ENCODE data around the gene PLEKHM2.

Gene PLEKHM2, protein sequence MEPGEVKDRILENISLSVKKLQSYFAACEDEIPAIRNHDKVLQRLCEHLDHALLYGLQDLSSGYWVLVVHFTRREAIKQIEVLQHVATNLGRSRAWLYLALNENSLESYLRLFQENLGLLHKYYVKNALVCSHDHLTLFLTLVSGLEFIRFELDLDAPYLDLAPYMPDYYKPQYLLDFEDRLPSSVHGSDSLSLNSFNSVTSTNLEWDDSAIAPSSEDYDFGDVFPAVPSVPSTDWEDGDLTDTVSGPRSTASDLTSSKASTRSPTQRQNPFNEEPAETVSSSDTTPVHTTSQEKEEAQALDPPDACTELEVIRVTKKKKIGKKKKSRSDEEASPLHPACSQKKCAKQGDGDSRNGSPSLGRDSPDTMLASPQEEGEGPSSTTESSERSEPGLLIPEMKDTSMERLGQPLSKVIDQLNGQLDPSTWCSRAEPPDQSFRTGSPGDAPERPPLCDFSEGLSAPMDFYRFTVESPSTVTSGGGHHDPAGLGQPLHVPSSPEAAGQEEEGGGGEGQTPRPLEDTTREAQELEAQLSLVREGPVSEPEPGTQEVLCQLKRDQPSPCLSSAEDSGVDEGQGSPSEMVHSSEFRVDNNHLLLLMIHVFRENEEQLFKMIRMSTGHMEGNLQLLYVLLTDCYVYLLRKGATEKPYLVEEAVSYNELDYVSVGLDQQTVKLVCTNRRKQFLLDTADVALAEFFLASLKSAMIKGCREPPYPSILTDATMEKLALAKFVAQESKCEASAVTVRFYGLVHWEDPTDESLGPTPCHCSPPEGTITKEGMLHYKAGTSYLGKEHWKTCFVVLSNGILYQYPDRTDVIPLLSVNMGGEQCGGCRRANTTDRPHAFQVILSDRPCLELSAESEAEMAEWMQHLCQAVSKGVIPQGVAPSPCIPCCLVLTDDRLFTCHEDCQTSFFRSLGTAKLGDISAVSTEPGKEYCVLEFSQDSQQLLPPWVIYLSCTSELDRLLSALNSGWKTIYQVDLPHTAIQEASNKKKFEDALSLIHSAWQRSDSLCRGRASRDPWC
- long read RNA-seq, full-length matches to known transcripts = 1 of 29 reads
- long read RNA-seq, partial matches to known transcripts = 22 of 29 reads
- long read RNA-seq, other reads (novel, unspliced or antisense) = 6 of 29 reads

DNA sequence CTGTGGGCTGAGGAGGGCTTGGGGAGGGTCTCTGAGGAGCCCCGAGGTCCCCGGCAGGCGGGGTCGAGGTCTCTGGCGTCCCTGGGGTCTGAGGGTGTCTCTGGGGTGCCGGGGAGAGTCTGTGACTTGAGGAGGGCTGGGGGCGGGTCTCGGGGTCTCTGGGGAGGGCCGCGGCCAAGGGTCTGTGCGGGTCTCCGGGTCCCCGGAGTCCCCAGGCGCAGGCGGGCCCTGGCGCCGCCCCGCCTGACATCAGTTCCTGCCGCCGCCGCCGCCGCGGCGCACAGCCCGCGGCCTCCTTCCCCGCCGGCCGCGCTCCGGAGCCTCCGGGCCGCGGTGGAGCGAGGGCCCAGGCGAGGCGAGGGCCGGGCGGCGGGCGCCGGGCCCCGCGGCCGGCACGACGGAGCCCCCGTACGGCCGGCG is at the start of gene PLEKHM2:
TSS of gene PLEKHM2 (plus strand) at position 279 of the 420 bp plus-strand sequence. CDS start 239 bp downstream, outside the sequence.
- DNase-seq (ENCODE audit: low read depth in 1 of 2, low spot score in 1 of 2) = no peak
- TF ChIP-seq SPI1 (IDR thresholded peaks at IDR 0.05; ENCODE audit: borderline replicate concordance, low read depth) (no peak), POLR2AphosphoS5 (IDR thresholded peaks at IDR 0.05; ENCODE audit: low read depth) (peak; percentile 37; the same call in 1 of the 2 replicates)
- Histone ChIP-seq H3K27me3 (ENCODE audit: insufficient read depth, poor library complexity, severe bottlenecking) (no peaks in the 10 kb centered on the region), H3K4me3 (replicated peaks; ENCODE audit: insufficient read depth, low read length) (peak within 1 kb of the TSS; percentile 65), H3K27ac (replicated peaks) (peak within 1 kb of the TSS; percentile 94)

DNA sequence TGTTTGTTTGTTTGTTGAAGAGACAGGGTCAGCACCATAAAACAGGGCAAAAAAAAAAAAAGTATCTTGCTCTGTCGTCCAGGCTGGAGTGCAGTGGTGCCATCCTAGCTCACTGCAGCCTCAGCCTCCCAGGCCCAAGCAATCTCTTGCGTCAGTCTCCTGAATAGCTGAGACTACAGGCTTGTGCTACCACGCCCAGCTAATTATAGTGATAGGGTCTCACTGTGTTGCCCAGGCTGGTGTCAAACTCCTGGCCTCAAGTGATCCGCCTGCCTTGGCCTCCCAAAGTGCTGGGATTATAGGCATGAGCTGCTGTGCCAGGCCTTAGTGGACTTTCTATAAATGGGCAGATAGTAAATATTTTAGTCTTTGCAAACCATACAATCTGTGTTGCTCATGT is 47.7 kb upstream of the PLEKHM2 start:
- H3K27ac ChIP-seq (replicated peaks) = no peak overlapping the region
- no peaks in the 10 kb centered on the region for H3K27me3 ChIP-seq (ENCODE audit: insufficient read depth, poor library complexity, severe bottlenecking)
- no peak for DNase-seq (ENCODE audit: low read depth in 1 of 2, low spot score in 1 of 2)
- H3K4me3 ChIP-seq (replicated peaks; ENCODE audit: insufficient read depth, low read length) = no peak overlapping the region
- TF ChIP-seq, protein P1, sequence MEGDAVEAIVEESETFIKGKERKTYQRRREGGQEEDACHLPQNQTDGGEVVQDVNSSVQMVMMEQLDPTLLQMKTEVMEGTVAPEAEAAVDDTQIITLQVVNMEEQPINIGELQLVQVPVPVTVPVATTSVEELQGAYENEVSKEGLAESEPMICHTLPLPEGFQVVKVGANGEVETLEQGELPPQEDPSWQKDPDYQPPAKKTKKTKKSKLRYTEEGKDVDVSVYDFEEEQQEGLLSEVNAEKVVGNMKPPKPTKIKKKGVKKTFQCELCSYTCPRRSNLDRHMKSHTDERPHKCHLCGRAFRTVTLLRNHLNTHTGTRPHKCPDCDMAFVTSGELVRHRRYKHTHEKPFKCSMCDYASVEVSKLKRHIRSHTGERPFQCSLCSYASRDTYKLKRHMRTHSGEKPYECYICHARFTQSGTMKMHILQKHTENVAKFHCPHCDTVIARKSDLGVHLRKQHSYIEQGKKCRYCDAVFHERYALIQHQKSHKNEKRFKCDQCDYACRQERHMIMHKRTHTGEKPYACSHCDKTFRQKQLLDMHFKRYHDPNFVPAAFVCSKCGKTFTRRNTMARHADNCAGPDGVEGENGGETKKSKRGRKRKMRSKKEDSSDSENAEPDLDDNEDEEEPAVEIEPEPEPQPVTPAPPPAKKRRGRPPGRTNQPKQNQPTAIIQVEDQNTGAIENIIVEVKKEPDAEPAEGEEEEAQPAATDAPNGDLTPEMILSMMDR (IDR thresholded peaks at IDR 0.05; ENCODE audit: insufficient read depth, low read length) = no peak
- TF ChIP-seq SPI1 (IDR thresholded peaks at IDR 0.05; ENCODE audit: borderline replicate concordance, low read depth) (no peak), GABPA (IDR thresholded peaks at IDR 0.05; ENCODE audit: low read depth) (no peak), POLR2AphosphoS5 (IDR thresholded peaks at IDR 0.05; ENCODE audit: low read depth) (no peak)
- TF ChIP-seq, protein P2, sequence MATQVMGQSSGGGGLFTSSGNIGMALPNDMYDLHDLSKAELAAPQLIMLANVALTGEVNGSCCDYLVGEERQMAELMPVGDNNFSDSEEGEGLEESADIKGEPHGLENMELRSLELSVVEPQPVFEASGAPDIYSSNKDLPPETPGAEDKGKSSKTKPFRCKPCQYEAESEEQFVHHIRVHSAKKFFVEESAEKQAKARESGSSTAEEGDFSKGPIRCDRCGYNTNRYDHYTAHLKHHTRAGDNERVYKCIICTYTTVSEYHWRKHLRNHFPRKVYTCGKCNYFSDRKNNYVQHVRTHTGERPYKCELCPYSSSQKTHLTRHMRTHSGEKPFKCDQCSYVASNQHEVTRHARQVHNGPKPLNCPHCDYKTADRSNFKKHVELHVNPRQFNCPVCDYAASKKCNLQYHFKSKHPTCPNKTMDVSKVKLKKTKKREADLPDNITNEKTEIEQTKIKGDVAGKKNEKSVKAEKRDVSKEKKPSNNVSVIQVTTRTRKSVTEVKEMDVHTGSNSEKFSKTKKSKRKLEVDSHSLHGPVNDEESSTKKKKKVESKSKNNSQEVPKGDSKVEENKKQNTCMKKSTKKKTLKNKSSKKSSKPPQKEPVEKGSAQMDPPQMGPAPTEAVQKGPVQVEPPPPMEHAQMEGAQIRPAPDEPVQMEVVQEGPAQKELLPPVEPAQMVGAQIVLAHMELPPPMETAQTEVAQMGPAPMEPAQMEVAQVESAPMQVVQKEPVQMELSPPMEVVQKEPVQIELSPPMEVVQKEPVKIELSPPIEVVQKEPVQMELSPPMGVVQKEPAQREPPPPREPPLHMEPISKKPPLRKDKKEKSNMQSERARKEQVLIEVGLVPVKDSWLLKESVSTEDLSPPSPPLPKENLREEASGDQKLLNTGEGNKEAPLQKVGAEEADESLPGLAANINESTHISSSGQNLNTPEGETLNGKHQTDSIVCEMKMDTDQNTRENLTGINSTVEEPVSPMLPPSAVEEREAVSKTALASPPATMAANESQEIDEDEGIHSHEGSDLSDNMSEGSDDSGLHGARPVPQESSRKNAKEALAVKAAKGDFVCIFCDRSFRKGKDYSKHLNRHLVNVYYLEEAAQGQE (IDR thresholded peaks at IDR 0.05; ENCODE audit: insufficient replicate concordance, low read depth) = no peak

DNA sequence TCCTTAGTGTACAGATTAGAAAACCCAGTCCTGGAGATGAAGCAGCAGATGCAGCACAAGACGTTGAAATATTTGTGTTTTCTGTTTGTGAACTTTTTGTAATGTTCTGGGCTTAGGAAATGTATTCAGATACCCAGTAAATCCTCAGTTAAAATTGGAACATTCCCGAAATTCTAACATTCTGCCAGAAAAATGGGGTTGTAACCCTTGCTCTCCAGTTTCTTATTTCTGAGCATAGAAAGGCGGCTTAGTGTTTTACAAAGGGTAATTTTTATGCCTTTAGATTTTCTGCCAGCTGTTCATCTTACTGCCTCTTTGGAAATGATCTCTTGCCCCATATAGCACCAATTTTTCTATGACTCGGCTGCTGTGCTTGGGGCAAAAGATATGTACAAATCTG is 46.3 kb upstream of the PLEKHM2 start:
- no peak for DNase-seq (ENCODE audit: low read depth in 1 of 2, low spot score in 1 of 2)
- Histone ChIP-seq H3K4me3 (replicated peaks; ENCODE audit: insufficient read depth, low read length) (no peak overlapping the region), H3K27me3 (ENCODE audit: insufficient read depth, poor library complexity, severe bottlenecking) (no peaks in the 10 kb centered on the region), H3K27ac (replicated peaks) (no peak overlapping the region)
- TF ChIP-seq, protein P2 (IDR thresholded peaks at IDR 0.05; ENCODE audit: insufficient replicate concordance, low read depth) = no peak
- TF ChIP-seq, protein P1 (IDR thresholded peaks at IDR 0.05; ENCODE audit: insufficient read depth, low read length) = no peak
- no peak for TF ChIP-seq SPI1 (IDR thresholded peaks at IDR 0.05; ENCODE audit: borderline replicate concordance, low read depth)
- no peak for TF ChIP-seq POLR2AphosphoS5 (IDR thresholded peaks at IDR 0.05; ENCODE audit: low read depth)
- TF ChIP-seq GABPA (IDR thresholded peaks at IDR 0.05; ENCODE audit: low read depth) = no peak

All from HL-60 (cell line).